ENCODE data around the gene COL6A1. TPM values are rescaled to one million over a fixed set of nuclear protein-coding genes. Genes with fewer than 3 reads are reported as not detected.

The COL6A1 gene
- total RNA-seq, 1 experiment from 2014 or later = 17.8 TPM

DNA sequence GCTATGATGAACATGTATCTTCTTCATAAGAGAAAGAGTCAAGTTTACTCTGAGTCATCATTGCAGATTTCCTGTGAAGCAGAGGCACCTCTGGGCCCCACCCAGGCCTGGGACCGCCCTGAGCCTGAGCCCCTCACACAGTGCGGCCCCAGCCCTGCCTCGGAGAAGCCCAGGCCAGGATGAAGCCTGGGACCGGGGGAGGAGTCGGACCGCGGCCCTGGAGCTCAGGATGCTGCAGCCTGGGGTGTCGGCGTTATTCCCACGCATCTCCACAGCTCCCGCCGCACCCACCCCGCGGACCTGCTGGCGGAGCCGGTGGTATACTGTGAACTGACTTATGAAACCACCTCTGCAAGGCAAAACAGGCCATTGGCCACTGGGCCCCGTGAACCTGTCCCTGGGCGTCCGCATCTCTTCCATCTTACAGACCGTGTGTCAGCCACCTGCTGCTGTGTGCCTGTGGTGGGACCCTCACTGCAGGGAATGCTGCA is 2.4 kb upstream of the COL6A1 start:
- Mint-ChIP-seq H3K27me3 (ENCODE audit: unreplicated experiment) (no peaks in the 10 kb centered on the region), H3K27ac (ENCODE audit: unreplicated experiment) (no peak overlapping the region), H3K4me3 (ENCODE audit: low read depth, unreplicated experiment) (no peak overlapping the region), H3K36me3 (ENCODE audit: insufficient read depth, unreplicated experiment) (peaks cover 13% of the 10 kb centered on the region), H3K4me1 (ENCODE audit: low read depth, unreplicated experiment) (peaks cover 11% of the 10 kb centered on the region), H3K9me3 (ENCODE audit: low read depth, unreplicated experiment) (no peaks in the 10 kb centered on the region)
- no peak for DNase-seq
- CTCF ChIA-PET = no interaction called here
- intact Hi-C loops (cut with micrococcal nuclease; ENCODE audit: unreplicated experiment) = loop anchor here (10.0 kb wide), 1 partner anchor 96 kb away; no protein-coding TSS in a partner anchor
- BruUV-seq (replicated peaks) = no TSS peak
- TF ChIP-seq, protein P1, sequence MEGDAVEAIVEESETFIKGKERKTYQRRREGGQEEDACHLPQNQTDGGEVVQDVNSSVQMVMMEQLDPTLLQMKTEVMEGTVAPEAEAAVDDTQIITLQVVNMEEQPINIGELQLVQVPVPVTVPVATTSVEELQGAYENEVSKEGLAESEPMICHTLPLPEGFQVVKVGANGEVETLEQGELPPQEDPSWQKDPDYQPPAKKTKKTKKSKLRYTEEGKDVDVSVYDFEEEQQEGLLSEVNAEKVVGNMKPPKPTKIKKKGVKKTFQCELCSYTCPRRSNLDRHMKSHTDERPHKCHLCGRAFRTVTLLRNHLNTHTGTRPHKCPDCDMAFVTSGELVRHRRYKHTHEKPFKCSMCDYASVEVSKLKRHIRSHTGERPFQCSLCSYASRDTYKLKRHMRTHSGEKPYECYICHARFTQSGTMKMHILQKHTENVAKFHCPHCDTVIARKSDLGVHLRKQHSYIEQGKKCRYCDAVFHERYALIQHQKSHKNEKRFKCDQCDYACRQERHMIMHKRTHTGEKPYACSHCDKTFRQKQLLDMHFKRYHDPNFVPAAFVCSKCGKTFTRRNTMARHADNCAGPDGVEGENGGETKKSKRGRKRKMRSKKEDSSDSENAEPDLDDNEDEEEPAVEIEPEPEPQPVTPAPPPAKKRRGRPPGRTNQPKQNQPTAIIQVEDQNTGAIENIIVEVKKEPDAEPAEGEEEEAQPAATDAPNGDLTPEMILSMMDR (IDR thresholded peaks at IDR 0.05; ENCODE audit: unreplicated experiment) = no peak

- Mint-ChIP-seq H3K27ac (ENCODE audit: unreplicated experiment) (no peak overlapping the region), H3K36me3 (ENCODE audit: insufficient read depth, unreplicated experiment) (peaks cover 9% of the 10 kb centered on the region), H3K9me3 (ENCODE audit: low read depth, unreplicated experiment) (peaks cover 3% of the 10 kb centered on the region), H3K4me3 (ENCODE audit: low read depth, unreplicated experiment) (no peak overlapping the region), H3K4me1 (ENCODE audit: low read depth, unreplicated experiment) (peaks cover 11% of the 10 kb centered on the region), H3K27me3 (ENCODE audit: unreplicated experiment) (no peaks in the 10 kb centered on the region)
- BruUV-seq (replicated peaks) = no TSS peak
- DNase-seq = no peak
- CTCF ChIA-PET = no interaction called here
- TF ChIP-seq, protein P1 (IDR thresholded peaks at IDR 0.05; ENCODE audit: unreplicated experiment) = no peak
- intact Hi-C loops (cut with micrococcal nuclease; ENCODE audit: unreplicated experiment) = loop anchor here (10.0 kb wide), 1 partner anchor 95 kb away; no protein-coding TSS in a partner anchor
These were observed 1.9 kb upstream of the COL6A1 start for GRCh38 chr21:45979651-45980050.

GRCh38 chr21:45980271-45980670 is 1.3 kb upstream of the COL6A1 start:
- no peak overlapping the region for H3K4me3 Mint-ChIP-seq (ENCODE audit: low read depth, unreplicated experiment)
- peaks cover 7% of the 10 kb centered on the region for H3K4me1 Mint-ChIP-seq (ENCODE audit: low read depth, unreplicated experiment)
- H3K36me3 Mint-ChIP-seq (ENCODE audit: insufficient read depth, unreplicated experiment) = peaks cover 5% of the 10 kb centered on the region
- no TSS peak for BruUV-seq (replicated peaks)
- no peaks in the 10 kb centered on the region for H3K27me3 Mint-ChIP-seq (ENCODE audit: unreplicated experiment)
- CTCF ChIA-PET = no interaction called here
- DNase-seq = no peak
- no peak overlapping the region for H3K27ac Mint-ChIP-seq (ENCODE audit: unreplicated experiment)
- intact Hi-C loops (cut with micrococcal nuclease; ENCODE audit: unreplicated experiment) = no loop called here
- TF ChIP-seq, protein P1 (IDR thresholded peaks at IDR 0.05; ENCODE audit: unreplicated experiment) = no peak
- peaks cover 6% of the 10 kb centered on the region for H3K9me3 Mint-ChIP-seq (ENCODE audit: low read depth, unreplicated experiment)

DNA sequence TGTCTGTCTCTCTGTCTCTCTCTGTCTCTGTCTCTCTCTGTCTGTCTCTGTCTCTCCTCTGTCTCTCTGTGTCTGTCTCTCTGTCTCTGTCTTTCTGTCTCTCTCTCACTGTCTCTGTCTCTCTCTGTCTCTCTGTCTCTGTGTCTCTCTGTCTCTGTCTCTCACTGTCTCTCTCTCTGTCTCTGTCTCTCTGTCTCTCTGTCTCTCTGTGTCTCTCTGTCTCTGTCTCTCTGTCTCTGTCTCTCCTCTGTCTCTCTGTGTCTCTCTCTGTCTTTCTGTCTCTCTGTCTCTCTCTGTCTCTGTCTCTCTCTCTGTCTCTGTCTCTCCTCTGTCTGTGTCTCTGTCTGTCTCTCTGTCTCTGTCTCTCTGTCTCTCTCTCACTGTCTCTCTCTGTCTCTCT is 873 bp upstream of the COL6A1 start:
- peaks cover 6% of the 10 kb centered on the region for H3K9me3 Mint-ChIP-seq (ENCODE audit: low read depth, unreplicated experiment)
- no peak overlapping the region for H3K4me3 Mint-ChIP-seq (ENCODE audit: low read depth, unreplicated experiment)
- DNase-seq = no peak
- TF ChIP-seq, protein P1 (IDR thresholded peaks at IDR 0.05; ENCODE audit: unreplicated experiment) = no peak
- no peaks in the 10 kb centered on the region for H3K27me3 Mint-ChIP-seq (ENCODE audit: unreplicated experiment)
- H3K27ac Mint-ChIP-seq (ENCODE audit: unreplicated experiment) = no peak overlapping the region
- peaks cover 3% of the 10 kb centered on the region for H3K4me1 Mint-ChIP-seq (ENCODE audit: low read depth, unreplicated experiment)
- no TSS peak for BruUV-seq (replicated peaks)
- CTCF ChIA-PET = interaction anchor here (0.9 kb wide), 1 partner anchor 163 kb away, joined by 5 read pairs; no protein-coding TSS in a partner anchor
- peaks cover 5% of the 10 kb centered on the region for H3K36me3 Mint-ChIP-seq (ENCODE audit: insufficient read depth, unreplicated experiment)
- intact Hi-C loops (cut with micrococcal nuclease; ENCODE audit: unreplicated experiment) = no loop called here
